H1 (cell line): Measurements from ENCODE around the gene LMX1B. TPM values are rescaled to one million over a fixed set of nuclear protein-coding genes. Genes with fewer than 3 reads are reported as not detected.

ENCODE experiments used
- CTCF ChIA-PET: fragments of 300-600 bp; sonication (Branson Sonifier 250); formaldehyde crosslinking; loops from one replicate; lab custom pipeline; 2021; ENCODE audit not compliant: partially characterized antibody; lab: Charles Lee
- POLR2A ChIA-PET: fragments of 300-600 bp; sonication (Branson Sonifier 250); formaldehyde crosslinking; loops from one replicate; lab custom pipeline; 2021; ENCODE audit warnings: inconsistent platforms; ENCODE audit not compliant: partially characterized antibody; lab: Charles Lee
- DNase-seq, 2 experiments: peaks; one replicate each; pipeline versions ENCODE4 v3.0.0 to v3.0.0-alpha.2; 2010 to 2022; ENCODE audit warnings: low spot score in 2 of 2, low read depth in 1 of 2, mixed read lengths in 1 of 2
- FAIRE-seq: peaks from 2 replicates; lab custom pipeline; 2011; peaks lifted over from hg19 to GRCh38; lab: Jason Lieb, UNC
- H2AFZ ChIP-seq: 2 replicates; pipeline ENCODE4 v1.8.1; 2012; ENCODE audit warnings: low read length, inconsistent platforms
- H2AK5ac ChIP-seq: 2 replicates; pipeline ENCODE4 v1.6.1; 2013; ENCODE audit warnings: low read depth, low read length
- H2BK120ac ChIP-seq: replicated peaks from 2 replicates; pipeline ENCODE3; 2013; ENCODE audit warnings: low read depth, low read length, inconsistent platforms
- H2BK12ac ChIP-seq: 2 replicates; pipeline ENCODE4 v1.6.1; 2013; ENCODE audit warnings: low read depth, low read length
- H2BK15ac ChIP-seq: 2 replicates; pipeline ENCODE4 v1.6.1; 2013; ENCODE audit warnings: low read length
- H2BK20ac ChIP-seq: 2 replicates; pipeline ENCODE4 v1.6.1; 2013; ENCODE audit warnings: low read length
- H2BK5ac ChIP-seq: 2 replicates; pipeline ENCODE4 v1.6.1; 2013; ENCODE audit warnings: low read depth, low read length
- H3K14ac ChIP-seq: 2 replicates; pipeline ENCODE4 v1.6.1; 2013; ENCODE audit warnings: inconsistent platforms; ENCODE audit not compliant: insufficient read length
- H3K18ac ChIP-seq: 2 replicates; pipeline ENCODE4 v1.6.1; 2013; ENCODE audit warnings: low read length; ENCODE audit errors: extremely low read depth
- H3K23ac ChIP-seq: 2 replicates; pipeline ENCODE4 v1.6.1; 2013; ENCODE audit warnings: inconsistent platforms; ENCODE audit not compliant: insufficient read length
- H3K23me2 ChIP-seq: 2 replicates; pipeline ENCODE4 v1.6.1; 2013; ENCODE audit warnings: low read depth, low read length
- H3K27ac ChIP-seq: 2 replicates; pipeline ENCODE4 v1.6.1; 2011; ENCODE audit warnings: low read depth, low read length, inconsistent platforms
- H3K27me3 ChIP-seq, 4 experiments: replicated peaks in 1 of 4; 1 replicate in 1 of 4; 2 replicates in 3 of 4; pipeline versions ENCODE4 v1.6.1 to v1.8.1; 2011 to 2013; ENCODE audit warnings: low read length in 3 of 4, mild to moderate bottlenecking in 3 of 4, inconsistent platforms in 2 of 4, mixed read lengths in 2 of 4, moderate library complexity in 1 of 4; ENCODE audit not compliant: control insufficient read depth in 3 of 4, insufficient read depth in 3 of 4; ENCODE audit errors: extremely low read depth in 1 of 4
- H3K36me3 ChIP-seq, 4 experiments: 2 replicates each; pipeline versions ENCODE4 v1.6.1 to v1.8.1; 2011 to 2013; ENCODE audit warnings: mild to moderate bottlenecking in 4 of 4, low read length in 3 of 4, moderate library complexity in 2 of 4, control low read depth in 1 of 4, inconsistent platforms in 1 of 4; ENCODE audit not compliant: insufficient read depth in 4 of 4, control insufficient read depth in 2 of 4
- H3K4ac ChIP-seq: replicated peaks from 2 replicates; pipeline ENCODE3; 2013; ENCODE audit warnings: low read length, low read depth, mixed read lengths, inconsistent platforms; ENCODE audit not compliant: insufficient read length
- H3K4me1 ChIP-seq, 4 experiments: replicated peaks in 1 of 4; 1 replicate in 1 of 4; 2 replicates in 3 of 4; pipeline versions ENCODE4 v1.6.1 to v1.8.1; 2011 to 2013; ENCODE audit warnings: low read length in 3 of 4, inconsistent platforms in 2 of 4, mixed read lengths in 1 of 4; ENCODE audit not compliant: insufficient read depth in 4 of 4, control insufficient read depth in 3 of 4
- H3K4me2 ChIP-seq, 2 experiments: 2 replicates each; pipeline versions ENCODE4 v1.6.1 to v1.8.1; 2011 to 2013; ENCODE audit warnings: low read depth in 2 of 2, low read length in 2 of 2, control low read depth in 1 of 2, inconsistent platforms in 1 of 2, mild to moderate bottlenecking in 1 of 2; ENCODE audit not compliant: insufficient read depth in 1 of 2
- H3K4me3 ChIP-seq, 4 experiments: fragments of 200-600, 300-600 bp in 1 of 4; sonication (generic), shearing (Covaris generic), sonication (Bioruptor Twin) in 1 of 4; 2 replicates each; pipeline versions ENCODE4 v1.5.1 to v1.8.1; 2011 to 2016; ENCODE audit warnings: low read length in 4 of 4, low read depth in 3 of 4, control low read depth in 2 of 4, inconsistent platforms in 2 of 4, mild to moderate bottlenecking in 2 of 4, mixed read lengths in 1 of 4, moderate library complexity in 1 of 4; ENCODE audit not compliant: insufficient read depth in 2 of 4; ENCODE audit errors: extremely low read depth in 1 of 4
- H3K56ac ChIP-seq: replicated peaks from 2 replicates; pipeline ENCODE3; 2013; ENCODE audit warnings: low read depth, mild to moderate bottlenecking, mixed read lengths, low read length, inconsistent platforms; ENCODE audit not compliant: insufficient read length
- H3K79me1 ChIP-seq: 2 replicates; pipeline ENCODE4 v1.6.1; 2013; ENCODE audit warnings: low read depth, low read length, control low read depth
- H3K79me2 ChIP-seq, 2 experiments: 2 replicates each; pipeline versions ENCODE4 v1.6.1 to v1.8.1; 2012 to 2013; ENCODE audit warnings: low read length in 2 of 2, mild to moderate bottlenecking in 2 of 2, inconsistent platforms in 1 of 2; ENCODE audit not compliant: insufficient read depth in 2 of 2, control insufficient read depth in 1 of 2
- H3K9ac ChIP-seq, 4 experiments: replicated peaks in 1 of 4; 1 replicate in 1 of 4; 2 replicates in 3 of 4; pipeline versions ENCODE4 v1.6.1 to v1.8.1; 2011 to 2013; ENCODE audit warnings: low read depth in 3 of 4, low read length in 3 of 4, control low read depth in 2 of 4, mild to moderate bottlenecking in 2 of 4, moderate library complexity in 2 of 4, inconsistent platforms in 1 of 4; ENCODE audit errors: extremely low read depth in 1 of 4
- H3K9me3 ChIP-seq, 2 experiments: 2 replicates each; pipeline versions ENCODE4 v1.6.1 to v1.8.1; 2012 to 2013; ENCODE audit warnings: mild to moderate bottlenecking in 2 of 2, moderate library complexity in 2 of 2, control low read depth in 1 of 2, inconsistent platforms in 1 of 2, low read depth in 1 of 2, low read length in 1 of 2, mixed read lengths in 1 of 2; ENCODE audit not compliant: insufficient read depth in 2 of 2
- H4K20me1 ChIP-seq, 2 experiments: replicated peaks in 1 of 2; 2 replicates each; pipeline versions ENCODE3 to v1.8.1; 2011 to 2013; ENCODE audit warnings: inconsistent platforms in 2 of 2, low read length in 2 of 2, mild to moderate bottlenecking in 1 of 2; ENCODE audit not compliant: insufficient read depth in 2 of 2, control insufficient read depth in 1 of 2
- H4K5ac ChIP-seq: 2 replicates; pipeline ENCODE4 v1.6.1; 2013; ENCODE audit warnings: low read length, low read depth, mixed read lengths, inconsistent platforms; ENCODE audit not compliant: insufficient read length
- H4K8ac ChIP-seq: 2 replicates; pipeline ENCODE4 v1.8.0; 2013; ENCODE audit warnings: mild to moderate bottlenecking, moderate library complexity, low read length, inconsistent platforms; ENCODE audit not compliant: insufficient read depth; ENCODE audit errors: extremely low read depth
- H4K91ac ChIP-seq: replicated peaks from 2 replicates; pipeline ENCODE3; 2013; ENCODE audit warnings: low read length, mixed read lengths, inconsistent platforms; ENCODE audit not compliant: insufficient read length
- EZH2 ChIP-seq: fragments of 200-600 bp; sonication (generic); IDR thresholded peaks from 2 replicates; pipeline ENCODE4 v1.7.1; 2012; ENCODE audit warnings: low read depth, mild to moderate bottlenecking, moderate library complexity, low read length, inconsistent platforms; ENCODE audit not compliant: severe bottlenecking
- GABPA ChIP-seq: IDR thresholded peaks from 2 replicates; pipeline ENCODE4 v1.6.1; 2011; ENCODE audit warnings: mild to moderate bottlenecking, low read length, moderate library complexity, borderline replicate concordance; ENCODE audit not compliant: insufficient read depth
- KDM5A ChIP-seq: fragments of 200-600 bp; IDR thresholded peaks from 2 replicates; pipeline ENCODE4 v1.7.1; 2012; ENCODE audit warnings: mild to moderate bottlenecking, low read length, inconsistent platforms, mixed read lengths
- WGBS, 2 experiments: shearing (Covaris generic) in 1 of 2; methylation state at CpG; one replicate each; pipeline versions ENCODE4 v1.1.6 to v1.1.7; 2013 to 2015; ENCODE audit warnings: low lambda C conversion rate in 2 of 2, mixed read lengths in 2 of 2, inconsistent platforms in 1 of 2, low coverage in 1 of 2, missing lambda C conversion rate in 1 of 2; ENCODE audit not compliant: insufficient replicate concordance in 2 of 2, insufficient coverage in 1 of 2, insufficient read length in 1 of 2; ENCODE audit errors: extremely low coverage in 1 of 2, missing lambda C conversion rate in 1 of 2; 5-methylcytosine and 5-hydroxymethylcytosine counted together
- polyA plus RNA-seq, 7 experiments: library from polyadenylated mRNA; depleted of rRNA in 3 of 7; stranded (reverse) in 5 of 7; unstranded in 2 of 7; fragments of >200 nt in 5 of 7; fragments of 200-250 nt in 2 of 7; gene quantifications; 1 replicate in 5 of 7; 2 replicates in 1 of 7; 4 replicates in 1 of 7; pipeline versions ENCODE4 v1.2.1 to v1.2.3, GENCODE V29; 2011 to 2013; ENCODE audit warnings: missing spikeins in 2 of 7, mixed read lengths in 2 of 7
- total RNA-seq: library from RNA; stranded (reverse); fragmentation: NEBNext Ultra II Directional; extraction: Animal tissue kit (Norgen Biotek cat#: 25700); gene quantifications from 2 replicates; pipeline ENCODE4 v1.2.1, GENCODE V29; 2021

LMX1B gene
- total and polyA plus RNA-seq, 2 of the 8 experiments (the other 6 are each of a cell fraction or from before 2014, with no cell fraction given): 0.09 to 0.37 TPM

DNA sequence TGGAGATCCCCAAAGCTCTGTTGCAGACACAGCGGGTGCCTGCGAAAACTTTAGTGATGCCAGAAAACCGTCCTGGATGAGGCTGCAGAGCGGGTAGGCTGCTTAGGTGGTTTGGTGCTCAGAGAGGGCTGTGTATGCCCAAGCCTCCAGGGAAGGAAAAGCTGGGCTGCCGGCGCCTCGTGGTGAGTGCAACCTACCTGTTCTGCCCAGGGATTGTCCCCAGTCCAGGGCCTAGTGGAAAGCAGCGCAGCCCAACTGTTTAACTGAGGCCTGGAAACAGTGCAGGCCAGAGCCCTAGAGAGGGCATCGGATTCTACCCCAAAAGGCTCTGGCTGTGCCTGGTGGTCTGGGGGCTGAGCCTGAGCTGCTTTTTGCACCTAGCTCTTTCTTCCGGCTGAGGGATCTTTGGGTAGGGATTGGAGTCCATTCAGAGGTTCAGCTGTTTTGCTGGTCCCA, 2.8 kb downstream of the LMX1B start:
- H3K4me2 ChIP-seq: peak overlapping the region; percentile 7 to 68; a peak in 3 of 4 replicates
- TF ChIP-seq GABPA: peak; percentile 51; the same call in 1 of the 2 replicates
- no peak for TF ChIP-seq KDM5A
- TF ChIP-seq EZH2: peak; percentile 68

More for the DNA sequence above, 2.8 kb downstream of the LMX1B start:
- H3K56ac ChIP-seq: no peak overlapping the region
- peak overlapping the region; percentile 72 for H2BK20ac ChIP-seq
- no peak overlapping the region for H4K91ac ChIP-seq
- H3K9me3 ChIP-seq: no peaks in the 10 kb centered on the region
- WGBS, 2 experiments: 6% methylated on average over 10 of the region's 10 CpGs; no CpG with 5 or more reads in 1 of the 2 experiments
- H2AK5ac ChIP-seq: peak overlapping the region; percentile 86; the same call in 1 of the 2 replicates
- peak overlapping the region; percentile 71; the same call in 1 of the 2 replicates for H3K18ac ChIP-seq
- no peak for FAIRE-seq
- no peak overlapping the region for H2BK15ac ChIP-seq
- no peak overlapping the region; the same call in 1 of the 2 replicates for H2BK5ac ChIP-seq
- H3K27me3 ChIP-seq: peaks cover 92 to 96% (median 95%) of the 10 kb centered on the region in 4 experiments
- no peak overlapping the region for H3K4ac ChIP-seq
- H3K4me3 ChIP-seq: no peak overlapping the region; a peak in 1 of 8 replicates
- CTCF ChIA-PET: interaction anchor here (0.7 to 2.6 kb wide), 18 partner anchors 10 to 165 kb away, joined by 3 to 26 read pairs (median 4); no protein-coding TSS in a partner anchor
- no peak overlapping the region for H2BK120ac ChIP-seq
- no peak overlapping the region for H3K27ac ChIP-seq
- no peak overlapping the region for H3K23ac ChIP-seq
- H3K4me1 ChIP-seq: peaks cover 20 to 60% (median 37%) of the 10 kb centered on the region in 4 experiments
- H3K36me3 ChIP-seq: peaks cover 0 to 10% (median 0%) of the 10 kb centered on the region in 4 experiments; a peak in 1 of 8 replicates
- H3K9ac ChIP-seq: no peak overlapping the region
- no peak overlapping the region for H2AFZ ChIP-seq
- H2BK12ac ChIP-seq: peak overlapping the region; percentile 22; the same call in 1 of the 2 replicates
- no peak overlapping the region for H4K5ac ChIP-seq
- no peaks in the 10 kb centered on the region for H3K79me1 ChIP-seq
- H3K79me2 ChIP-seq: no peaks in the 10 kb centered on the region
- H4K8ac ChIP-seq: no peak overlapping the region
- H3K14ac ChIP-seq: no peak overlapping the region
- DNase-seq: peak in 1 of 2 experiments; percentile 61
- peaks cover 8 to 26% of the 10 kb centered on the region in 2 experiments for H4K20me1 ChIP-seq
- H3K23me2 ChIP-seq: peaks cover 5% of the 10 kb centered on the region; the same call in 1 of the 2 replicates
- POLR2A ChIA-PET: interaction anchor here (1.1 to 1.8 kb wide), 6 partner anchors 7 to 57 kb away, joined by 3 to 8 read pairs (median 4); no protein-coding TSS in a partner anchor
